Bronchial epithelial cell (primary cell): ENCODE results near the gene RET. TPM values are rescaled to one million over a fixed set of nuclear protein-coding genes. Genes with fewer than 3 reads are reported as not detected.

Experiments
- DNase-seq: peaks from one replicate; pipeline ENCODE4 v3.0.0-alpha.2; 2010; ENCODE audit warnings: low read depth
- FAIRE-seq: peaks from 2 replicates; lab custom pipeline; 2011; peaks lifted over from hg19 to GRCh38; lab: Jason Lieb, UNC
- H3K27me3 ChIP-seq: 2 replicates; pipeline ENCODE4 v1.5.1; 2011; ENCODE audit warnings: low read length; ENCODE audit not compliant: control insufficient read depth, insufficient read depth
- H3K36me3 ChIP-seq: 2 replicates; pipeline ENCODE4 v1.5.1; 2011; ENCODE audit warnings: low read length; ENCODE audit not compliant: control insufficient read depth, insufficient read depth
- H3K4me3 ChIP-seq: 2 replicates; pipeline ENCODE4 v1.5.1; 2011; ENCODE audit warnings: mild to moderate bottlenecking, low read depth, low read length, control low read depth
- total RNA-seq: library from RNA; depleted of rRNA; stranded (reverse); fragments of >200 nt; gene quantifications from 2 replicates; pipeline ENCODE4 v1.2.1, GENCODE V29; 2014
- TF ChIP-seq, protein P1 (sequence below): IDR thresholded peaks from 2 replicates; pipeline ENCODE4 v1.5.1; 2011; ENCODE audit warnings: mild to moderate bottlenecking, moderate library complexity, low read length, control low read depth, inconsistent platforms; ENCODE audit not compliant: insufficient read depth, severe bottlenecking

RET gene
- total RNA-seq, 1 donor from 2014 or later = 0.53 TPM

DNA sequence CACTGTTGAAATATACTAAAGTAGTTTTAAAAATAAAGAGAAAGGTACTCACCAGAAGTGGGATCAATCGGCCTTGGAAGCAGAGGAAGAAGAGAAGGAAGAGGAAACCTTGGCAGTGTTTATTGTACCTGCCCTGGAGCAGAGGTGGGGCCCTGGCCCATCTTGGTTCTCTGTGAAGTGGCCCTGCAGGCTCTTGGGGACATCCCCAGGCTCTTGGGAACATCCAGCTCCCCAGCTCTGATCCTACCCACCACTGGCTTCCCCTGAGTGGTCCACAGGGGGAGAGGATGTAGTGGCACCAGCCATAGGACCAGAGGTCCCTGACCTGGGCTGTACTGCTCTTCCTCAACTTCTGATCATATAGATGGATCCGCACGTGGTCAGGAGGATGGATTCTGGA lies 22.3 kb upstream of the RET start:
- Histone ChIP-seq H3K36me3 (no peaks in the 10 kb centered on the region), H3K4me3 (no peak overlapping the region), H3K27me3 (no peaks in the 10 kb centered on the region)
- no peak for FAIRE-seq
- no peak for DNase-seq
- TF ChIP-seq, protein P1, sequence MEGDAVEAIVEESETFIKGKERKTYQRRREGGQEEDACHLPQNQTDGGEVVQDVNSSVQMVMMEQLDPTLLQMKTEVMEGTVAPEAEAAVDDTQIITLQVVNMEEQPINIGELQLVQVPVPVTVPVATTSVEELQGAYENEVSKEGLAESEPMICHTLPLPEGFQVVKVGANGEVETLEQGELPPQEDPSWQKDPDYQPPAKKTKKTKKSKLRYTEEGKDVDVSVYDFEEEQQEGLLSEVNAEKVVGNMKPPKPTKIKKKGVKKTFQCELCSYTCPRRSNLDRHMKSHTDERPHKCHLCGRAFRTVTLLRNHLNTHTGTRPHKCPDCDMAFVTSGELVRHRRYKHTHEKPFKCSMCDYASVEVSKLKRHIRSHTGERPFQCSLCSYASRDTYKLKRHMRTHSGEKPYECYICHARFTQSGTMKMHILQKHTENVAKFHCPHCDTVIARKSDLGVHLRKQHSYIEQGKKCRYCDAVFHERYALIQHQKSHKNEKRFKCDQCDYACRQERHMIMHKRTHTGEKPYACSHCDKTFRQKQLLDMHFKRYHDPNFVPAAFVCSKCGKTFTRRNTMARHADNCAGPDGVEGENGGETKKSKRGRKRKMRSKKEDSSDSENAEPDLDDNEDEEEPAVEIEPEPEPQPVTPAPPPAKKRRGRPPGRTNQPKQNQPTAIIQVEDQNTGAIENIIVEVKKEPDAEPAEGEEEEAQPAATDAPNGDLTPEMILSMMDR = no peak

DNA sequence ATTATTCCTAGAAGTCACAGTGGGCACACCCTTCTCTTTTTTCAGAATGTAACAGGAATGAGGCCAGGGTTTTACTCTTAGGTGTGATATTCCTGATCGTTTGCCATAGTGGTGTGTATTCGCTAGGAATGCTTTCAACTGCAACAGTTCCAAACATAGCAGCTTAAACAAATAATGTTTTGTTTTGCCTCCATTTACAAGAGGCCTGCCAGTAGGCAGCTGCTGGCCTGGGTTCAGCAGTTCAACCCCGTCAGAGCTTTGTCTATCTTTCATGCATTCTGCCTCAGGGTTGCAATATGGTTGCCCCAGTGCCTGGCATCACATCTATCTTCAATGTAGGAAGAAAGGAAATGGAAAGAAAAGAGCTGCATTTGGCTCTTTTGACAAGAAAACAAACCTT lies 21.7 kb upstream of the RET start:
- no peak overlapping the region for H3K4me3 ChIP-seq

DNA sequence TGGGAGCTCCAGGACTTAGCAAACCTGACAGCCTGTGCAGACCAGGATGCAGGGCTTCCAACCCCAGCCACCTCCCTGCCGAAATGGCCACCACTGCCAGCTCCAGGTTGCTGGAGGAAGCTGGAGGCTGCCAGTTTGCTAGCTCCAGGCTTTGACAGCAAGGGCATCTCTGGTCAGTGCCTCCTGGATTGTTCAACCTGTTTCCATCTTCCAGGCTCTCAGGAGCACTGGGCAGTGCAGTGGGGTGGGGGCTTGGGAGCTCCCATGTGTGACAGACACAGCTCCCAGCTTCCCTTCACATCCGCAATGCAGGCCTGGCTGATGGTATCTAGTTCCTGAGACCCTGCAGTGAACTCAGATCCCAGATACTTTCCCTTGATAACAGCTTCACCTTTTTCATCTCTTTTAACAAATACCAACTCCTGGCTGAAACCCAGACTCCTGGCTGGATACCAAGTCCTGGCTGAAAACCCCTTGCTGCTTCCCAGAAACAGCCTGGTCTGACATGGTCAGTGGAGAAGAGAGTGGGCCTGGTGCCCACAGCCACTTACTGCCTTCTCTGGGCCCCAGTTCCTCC lies 20.8 kb upstream of the RET start:
- TF ChIP-seq, protein P1 = no peak
- no peaks in the 10 kb centered on the region for H3K36me3 ChIP-seq
- H3K27me3 ChIP-seq = no peaks in the 10 kb centered on the region
- DNase-seq (no peak), FAIRE-seq (no peak)
- no peak overlapping the region for H3K4me3 ChIP-seq

More for the DNA sequence above, 21.7 kb upstream of the RET start:
- FAIRE-seq (no peak), DNase-seq (no peak)
- no peaks in the 10 kb centered on the region for H3K27me3 ChIP-seq
- TF ChIP-seq, protein P1 = no peak
- H3K36me3 ChIP-seq = no peaks in the 10 kb centered on the region

DNA sequence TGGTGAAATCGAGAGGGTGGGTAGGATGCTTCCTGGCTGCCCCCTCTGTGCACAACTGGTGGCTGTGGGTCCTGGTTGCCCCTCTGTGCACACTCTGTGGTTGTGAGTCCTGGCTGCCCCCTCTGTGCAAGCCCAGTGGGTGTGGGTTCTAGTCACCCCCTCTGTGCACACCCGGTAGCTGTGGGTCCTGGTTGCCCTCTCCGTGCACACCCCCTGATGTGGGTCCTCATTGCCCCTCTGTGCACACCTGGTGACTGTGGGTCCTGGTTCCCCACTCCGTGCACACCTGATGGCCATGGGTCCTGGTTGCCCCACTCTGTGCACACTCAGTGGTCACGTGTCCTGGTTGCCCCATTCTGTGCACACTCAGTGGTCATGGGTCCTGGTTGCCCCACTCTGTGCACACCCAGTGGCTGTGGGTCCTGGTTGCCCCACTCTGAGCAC lies 20.3 kb upstream of the RET start:
- peak; percentile 32 for FAIRE-seq
- no peak for DNase-seq
- Histone ChIP-seq H3K27me3 (no peaks in the 10 kb centered on the region), H3K4me3 (no peak overlapping the region), H3K36me3 (no peaks in the 10 kb centered on the region)
- TF ChIP-seq, protein P1 = no peak

DNA sequence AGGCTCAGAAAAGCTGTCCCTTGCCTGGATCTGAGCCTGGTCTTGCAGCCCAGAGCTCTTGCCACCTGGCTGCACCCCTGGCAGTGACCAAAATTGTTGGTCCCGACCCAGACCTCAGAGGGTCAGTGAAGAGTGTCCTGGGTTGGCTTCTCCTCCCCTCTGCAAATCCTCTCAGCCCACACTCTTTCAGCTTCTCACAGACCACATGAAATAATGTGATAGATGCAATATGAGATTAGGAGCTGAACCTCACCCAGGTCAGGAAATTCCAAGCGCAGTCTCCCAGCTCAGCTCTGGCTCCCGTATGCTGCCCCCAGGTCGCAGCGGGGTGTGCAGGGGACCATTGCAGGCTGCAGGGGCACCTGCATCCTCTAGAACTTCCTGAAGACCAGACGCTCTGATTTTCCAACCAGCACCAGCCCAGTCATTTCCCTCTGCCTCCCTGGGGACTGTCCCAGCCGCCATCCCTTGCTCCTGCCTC lies 19.6 kb upstream of the RET start:
- no peaks in the 10 kb centered on the region for H3K27me3 ChIP-seq
- H3K4me3 ChIP-seq = no peak overlapping the region
- no peak for DNase-seq
- TF ChIP-seq, protein P1 = no peak
- H3K36me3 ChIP-seq = no peaks in the 10 kb centered on the region
- FAIRE-seq = no peak

DNA sequence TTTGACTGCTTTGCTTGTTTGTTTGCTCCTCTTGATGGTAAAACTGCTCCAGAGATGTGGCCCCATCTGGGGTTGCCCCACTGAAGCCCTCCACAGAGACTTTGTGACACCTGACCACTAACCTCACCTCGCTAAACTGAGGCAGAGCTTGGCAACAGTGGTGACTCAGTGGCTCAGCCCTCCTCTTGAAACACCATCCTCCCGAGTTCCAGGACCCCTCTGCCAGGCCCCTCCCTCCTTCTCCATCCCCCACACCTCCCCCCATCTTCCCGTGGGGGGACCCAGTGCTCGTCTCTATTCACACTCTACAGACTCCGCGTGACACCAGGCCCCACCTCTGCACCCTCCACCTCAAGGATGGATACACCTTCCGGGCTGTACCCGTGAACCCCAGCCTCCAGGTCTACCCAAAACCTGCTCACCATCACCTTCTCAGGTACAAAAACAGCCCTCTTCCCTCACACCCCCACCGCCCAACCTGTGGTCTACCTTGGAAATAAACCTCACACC lies 19.0 kb upstream of the RET start:
- no peaks in the 10 kb centered on the region for H3K36me3 ChIP-seq
- DNase-seq (no peak), FAIRE-seq (no peak)
- TF ChIP-seq, protein P1 = no peak
- H3K27me3 ChIP-seq = no peaks in the 10 kb centered on the region
- no peak overlapping the region for H3K4me3 ChIP-seq
